ENCODE data around the gene TLR4. TPM values are rescaled to one million over a fixed set of nuclear protein-coding genes. Genes with fewer than 3 reads are reported as not detected.
A peak's percentile ranks its signal among the peaks of the same experiment; 100 is the strongest.

TLR4 gene
- total and polyA plus RNA-seq, 10 of the 15 experiments (the other 5 are each of a cell fraction or from before 2014, with no cell fraction given), result 0.03 to 0.50 (median 0.16) TPM

DNA sequence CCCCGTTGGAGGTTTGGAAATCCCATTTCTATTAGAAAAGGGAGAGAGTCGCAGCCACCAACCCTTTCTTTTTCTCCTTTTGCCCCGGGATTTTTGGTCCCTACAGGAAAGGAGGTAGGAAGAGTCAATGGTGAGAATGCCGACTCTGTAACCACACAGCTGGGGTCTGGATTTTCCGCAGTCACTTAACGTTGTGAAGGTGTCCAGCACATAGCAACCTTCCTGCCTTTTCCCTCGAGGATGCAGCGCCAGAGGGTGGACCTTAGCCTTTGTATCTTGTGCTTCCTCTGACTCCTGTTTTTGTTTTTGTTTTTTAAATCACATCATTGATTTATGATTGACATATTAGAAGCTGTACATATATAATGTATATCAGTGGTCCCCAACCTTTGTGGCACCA, 41.4 kb downstream of the TLR4 start:
- Histone ChIP-seq H3K9me3 (replicated peaks; ENCODE audit: control insufficient read depth, insufficient read depth, low read length) (no peaks in the 10 kb centered on the region), H4K20me1 (ENCODE audit: control insufficient read depth, insufficient read depth) (no peaks in the 10 kb centered on the region), H3K27me3 (replicated peaks in 1 of 2; ENCODE audit: control insufficient read depth in 2 of 2, insufficient read depth in 2 of 2, low read length in 1 of 2) (peaks cover 0 to 9% of the 10 kb centered on the region in 2 experiments; a peak in 2 of 4 replicates), H3K4me3 (no peak overlapping the region), H3K4me2 (ENCODE audit: control insufficient read depth, insufficient read depth) (no peak overlapping the region), H3K79me2 (ENCODE audit: control insufficient read depth, insufficient read depth, low read length) (no peaks in the 10 kb centered on the region), H3K4me1 (ENCODE audit: control insufficient read depth, insufficient read depth, low read length) (no peaks in the 10 kb centered on the region), H3K9ac (ENCODE audit: control insufficient read depth, insufficient read depth, low read length) (no peak overlapping the region), H3K36me3 (ENCODE audit: control insufficient read depth in 2 of 2, insufficient read depth in 2 of 2, low read length in 1 of 2) (no peaks in the 10 kb centered on the region), H3K27ac (ENCODE audit: control insufficient read depth, insufficient read depth) (no peak overlapping the region), H2AFZ (ENCODE audit: control insufficient read depth, low read depth, low read length) (no peak overlapping the region)
- ChIA-PET SMC1A (ENCODE audit: uncharacterized antibody, unreplicated experiment) (no interaction called here), POLR2A (no interaction called here), CTCF (no interaction called here), RAD21 (ENCODE audit: unreplicated experiment) (no interaction called here)
- BruUV-seq (replicated peaks), result no TSS peak
- DNase-seq (ENCODE audit: low read depth, low spot score) (no peak), FAIRE-seq (no peak), ATAC-seq (no peak)
- 44% methylated on average over 8 of the region's 8 CpGs for WGBS (ENCODE audit: insufficient coverage, insufficient replicate concordance, low lambda C conversion rate, missing lambda C conversion rate)
- intact Hi-C loops (cut with micrococcal nuclease; ENCODE audit: unreplicated experiment), result no loop called here
- in situ Hi-C loops (cut with MboI), result no loop called here
- no peak for TF ChIP-seq YBX1 (IDR thresholded peaks at IDR 0.05)
- no peak for TF ChIP-seq ZNF207 (IDR thresholded peaks at IDR 0.05; ENCODE audit: borderline replicate concordance)
- no peak for TF ChIP-seq BRCA1 (IDR thresholded peaks at IDR 0.05; ENCODE audit: low read depth, low read length)
- TF ChIP-seq RAD21 (IDR thresholded peaks at IDR 0.05; ENCODE audit: insufficient read depth, low read depth, low read length), result no peak

- in situ Hi-C loops (cut with MboI), result no loop called here
Measured at GRCh38 chr9:117746263-117746662, 42.1 kb downstream of the TLR4 start.

More at GRCh38 chr9:117746263-117746662, 42.1 kb downstream of the TLR4 start:
- CTCF ChIA-PET, result no interaction called here
- RAD21 ChIA-PET (ENCODE audit: unreplicated experiment), result no interaction called here
- FAIRE-seq (no peak), ATAC-seq (peak; percentile 58), DNase-seq (ENCODE audit: low read depth, low spot score) (no peak)
- Histone ChIP-seq H3K36me3 (ENCODE audit: control insufficient read depth in 2 of 2, insufficient read depth in 2 of 2, low read length in 1 of 2) (no peaks in the 10 kb centered on the region), H3K4me1 (ENCODE audit: control insufficient read depth, insufficient read depth, low read length) (no peaks in the 10 kb centered on the region), H4K20me1 (ENCODE audit: control insufficient read depth, insufficient read depth) (no peaks in the 10 kb centered on the region), H3K9me3 (replicated peaks; ENCODE audit: control insufficient read depth, insufficient read depth, low read length) (no peaks in the 10 kb centered on the region), H3K4me3 (no peak overlapping the region), H3K4me2 (ENCODE audit: control insufficient read depth, insufficient read depth) (no peak overlapping the region), H3K79me2 (ENCODE audit: control insufficient read depth, insufficient read depth, low read length) (no peaks in the 10 kb centered on the region), H3K27me3 (replicated peaks in 1 of 2; ENCODE audit: control insufficient read depth in 2 of 2, insufficient read depth in 2 of 2, low read length in 1 of 2) (peaks cover 0 to 8% of the 10 kb centered on the region in 2 experiments; a peak in 2 of 4 replicates), H3K27ac (ENCODE audit: control insufficient read depth, insufficient read depth) (no peak overlapping the region), H3K9ac (ENCODE audit: control insufficient read depth, insufficient read depth, low read length) (no peak overlapping the region), H2AFZ (ENCODE audit: control insufficient read depth, low read depth, low read length) (no peak overlapping the region)
- SMC1A ChIA-PET (ENCODE audit: uncharacterized antibody, unreplicated experiment), result no interaction called here
- intact Hi-C loops (cut with micrococcal nuclease; ENCODE audit: unreplicated experiment), result no loop called here
- WGBS (ENCODE audit: insufficient coverage, insufficient replicate concordance, low lambda C conversion rate, missing lambda C conversion rate), result 39% methylated on average over 4 of the region's 4 CpGs
- BruUV-seq (replicated peaks), result no TSS peak
- POLR2A ChIA-PET, result no interaction called here
- TF ChIP-seq PAX8 (IDR thresholded peaks at IDR 0.05), result no peak
- TF ChIP-seq, protein P1, sequence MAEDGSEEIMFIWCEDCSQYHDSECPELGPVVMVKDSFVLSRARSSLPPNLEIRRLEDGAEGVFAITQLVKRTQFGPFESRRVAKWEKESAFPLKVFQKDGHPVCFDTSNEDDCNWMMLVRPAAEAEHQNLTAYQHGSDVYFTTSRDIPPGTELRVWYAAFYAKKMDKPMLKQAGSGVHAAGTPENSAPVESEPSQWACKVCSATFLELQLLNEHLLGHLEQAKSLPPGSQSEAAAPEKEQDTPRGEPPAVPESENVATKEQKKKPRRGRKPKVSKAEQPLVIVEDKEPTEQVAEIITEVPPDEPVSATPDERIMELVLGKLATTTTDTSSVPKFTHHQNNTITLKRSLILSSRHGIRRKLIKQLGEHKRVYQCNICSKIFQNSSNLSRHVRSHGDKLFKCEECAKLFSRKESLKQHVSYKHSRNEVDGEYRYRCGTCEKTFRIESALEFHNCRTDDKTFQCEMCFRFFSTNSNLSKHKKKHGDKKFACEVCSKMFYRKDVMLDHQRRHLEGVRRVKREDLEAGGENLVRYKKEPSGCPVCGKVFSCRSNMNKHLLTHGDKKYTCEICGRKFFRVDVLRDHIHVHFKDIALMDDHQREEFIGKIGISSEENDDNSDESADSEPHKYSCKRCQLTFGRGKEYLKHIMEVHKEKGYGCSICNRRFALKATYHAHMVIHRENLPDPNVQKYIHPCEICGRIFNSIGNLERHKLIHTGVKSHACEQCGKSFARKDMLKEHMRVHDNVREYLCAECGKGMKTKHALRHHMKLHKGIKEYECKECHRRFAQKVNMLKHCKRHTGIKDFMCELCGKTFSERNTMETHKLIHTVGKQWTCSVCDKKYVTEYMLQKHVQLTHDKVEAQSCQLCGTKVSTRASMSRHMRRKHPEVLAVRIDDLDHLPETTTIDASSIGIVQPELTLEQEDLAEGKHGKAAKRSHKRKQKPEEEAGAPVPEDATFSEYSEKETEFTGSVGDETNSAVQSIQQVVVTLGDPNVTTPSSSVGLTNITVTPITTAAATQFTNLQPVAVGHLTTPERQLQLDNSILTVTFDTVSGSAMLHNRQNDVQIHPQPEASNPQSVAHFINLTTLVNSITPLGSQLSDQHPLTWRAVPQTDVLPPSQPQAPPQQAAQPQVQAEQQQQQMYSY (CRISPR knock-in tag; IDR thresholded peaks at IDR 0.05), result no peak
- no peak for TF ChIP-seq SRF (IDR thresholded peaks at IDR 0.05; ENCODE audit: low read depth in 2 of 2, low read length in 2 of 2)

Data from GM12878 (cell line).